ENCODE data around the gene TMEM217. TPM values are rescaled to one million over a fixed set of nuclear protein-coding genes. Genes with fewer than 3 reads are reported as not detected.
"Not testable (repeated sequence)": the region's sequence is repeated elsewhere in the genome, so short reads cannot be mapped to it uniquely, and the experiment has no call there.

Gene TMEM217
- total RNA-seq, 1 donor from 2014 or later = not detected

DNA sequence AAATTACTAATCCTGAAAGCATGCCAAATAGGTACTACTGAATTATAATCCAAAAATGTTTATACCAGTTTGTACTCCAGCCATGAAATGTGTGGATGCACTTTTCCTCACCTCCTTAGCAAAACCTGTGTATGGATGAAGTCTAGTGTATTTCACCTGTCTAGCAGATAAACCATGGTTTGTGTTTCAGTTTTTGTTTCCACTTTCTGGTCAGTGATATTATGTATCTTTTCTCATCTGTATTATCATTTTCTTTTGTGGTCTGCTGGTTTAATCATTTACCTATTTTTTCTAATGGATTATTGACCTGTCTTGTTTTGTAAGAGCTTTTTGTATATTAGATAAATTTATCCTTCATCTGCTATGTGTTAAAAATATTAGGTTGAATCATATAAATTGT lies 41.0 kb upstream of the TMEM217 start:
- TF ChIP-seq, protein P1, sequence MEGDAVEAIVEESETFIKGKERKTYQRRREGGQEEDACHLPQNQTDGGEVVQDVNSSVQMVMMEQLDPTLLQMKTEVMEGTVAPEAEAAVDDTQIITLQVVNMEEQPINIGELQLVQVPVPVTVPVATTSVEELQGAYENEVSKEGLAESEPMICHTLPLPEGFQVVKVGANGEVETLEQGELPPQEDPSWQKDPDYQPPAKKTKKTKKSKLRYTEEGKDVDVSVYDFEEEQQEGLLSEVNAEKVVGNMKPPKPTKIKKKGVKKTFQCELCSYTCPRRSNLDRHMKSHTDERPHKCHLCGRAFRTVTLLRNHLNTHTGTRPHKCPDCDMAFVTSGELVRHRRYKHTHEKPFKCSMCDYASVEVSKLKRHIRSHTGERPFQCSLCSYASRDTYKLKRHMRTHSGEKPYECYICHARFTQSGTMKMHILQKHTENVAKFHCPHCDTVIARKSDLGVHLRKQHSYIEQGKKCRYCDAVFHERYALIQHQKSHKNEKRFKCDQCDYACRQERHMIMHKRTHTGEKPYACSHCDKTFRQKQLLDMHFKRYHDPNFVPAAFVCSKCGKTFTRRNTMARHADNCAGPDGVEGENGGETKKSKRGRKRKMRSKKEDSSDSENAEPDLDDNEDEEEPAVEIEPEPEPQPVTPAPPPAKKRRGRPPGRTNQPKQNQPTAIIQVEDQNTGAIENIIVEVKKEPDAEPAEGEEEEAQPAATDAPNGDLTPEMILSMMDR (IDR thresholded peaks at IDR 0.05; ENCODE audit: partially characterized antibody, unreplicated experiment) = no peak
- H3K4me1 Mint-ChIP-seq (ENCODE audit: low read depth, unreplicated experiment) = no peaks in the 10 kb centered on the region
- H3K4me3 Mint-ChIP-seq (ENCODE audit: unreplicated experiment) = no peak overlapping the region
- H3K27ac Mint-ChIP-seq (ENCODE audit: unreplicated experiment) = no peak overlapping the region
- no peaks in the 10 kb centered on the region for H3K27me3 Mint-ChIP-seq (ENCODE audit: unreplicated experiment)
- H3K9me3 Mint-ChIP-seq (ENCODE audit: unreplicated experiment) = peaks cover 6% of the 10 kb centered on the region
- H3K36me3 Mint-ChIP-seq (ENCODE audit: unreplicated experiment) = peaks cover 13% of the 10 kb centered on the region
- no peak for DNase-seq

DNA sequence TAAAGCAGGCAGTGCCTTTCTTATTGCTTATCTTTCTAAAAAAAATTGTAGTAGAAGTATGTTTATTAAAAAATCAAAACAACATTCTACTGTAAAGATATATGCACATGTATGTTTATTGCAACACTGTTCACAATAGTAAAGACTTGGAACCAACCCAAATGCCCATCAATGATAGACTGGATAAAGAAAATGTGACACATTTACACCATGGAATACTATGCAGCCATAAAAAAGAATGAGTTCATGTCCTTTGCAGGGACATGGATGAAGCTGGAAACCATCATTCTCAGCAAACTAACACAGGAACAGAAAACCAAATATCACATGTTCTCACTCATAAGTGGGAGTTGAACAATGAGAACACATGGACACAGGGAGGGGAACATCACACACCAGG lies 39.7 kb upstream of the TMEM217 start:
- H3K27me3 Mint-ChIP-seq (ENCODE audit: unreplicated experiment); H3K9me3 Mint-ChIP-seq (ENCODE audit: unreplicated experiment); H3K27ac Mint-ChIP-seq (ENCODE audit: unreplicated experiment); H3K4me1 Mint-ChIP-seq (ENCODE audit: low read depth, unreplicated experiment); DNase-seq; H3K4me3 Mint-ChIP-seq (ENCODE audit: unreplicated experiment): not testable (repeated sequence)
- peaks cover 13% of the 10 kb centered on the region for H3K36me3 Mint-ChIP-seq (ENCODE audit: unreplicated experiment)

DNA sequence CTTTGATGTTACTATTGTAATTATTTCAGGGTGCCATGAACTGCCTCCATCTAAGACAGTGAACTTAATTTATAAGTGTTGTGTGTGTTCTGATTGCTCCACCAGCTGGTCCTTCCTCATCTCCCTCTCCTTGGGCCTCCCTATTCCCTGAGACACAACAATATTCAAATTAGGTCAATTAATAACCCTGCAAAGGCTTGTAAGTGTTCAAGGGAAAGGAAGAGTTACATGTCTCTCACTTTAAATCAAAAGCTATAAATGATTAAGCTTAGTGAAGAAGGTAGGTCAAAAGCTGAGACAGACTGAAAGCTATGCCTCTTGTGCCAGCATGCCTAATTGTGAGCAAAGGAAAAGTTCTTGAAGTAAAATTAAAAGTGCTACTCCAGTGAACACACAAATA lies 35.5 kb upstream of the TMEM217 start:
- no peak overlapping the region for H3K27ac Mint-ChIP-seq (ENCODE audit: unreplicated experiment)
- no peak overlapping the region for H3K4me3 Mint-ChIP-seq (ENCODE audit: unreplicated experiment)
- no peaks in the 10 kb centered on the region for H3K27me3 Mint-ChIP-seq (ENCODE audit: unreplicated experiment)
- no peak for DNase-seq
- H3K9me3 Mint-ChIP-seq (ENCODE audit: unreplicated experiment) = peaks cover 6% of the 10 kb centered on the region
- peaks cover 13% of the 10 kb centered on the region for H3K36me3 Mint-ChIP-seq (ENCODE audit: unreplicated experiment)
- peaks cover 2% of the 10 kb centered on the region for H3K4me1 Mint-ChIP-seq (ENCODE audit: low read depth, unreplicated experiment)
- TF ChIP-seq, protein P1 (IDR thresholded peaks at IDR 0.05; ENCODE audit: partially characterized antibody, unreplicated experiment) = no peak

DNA sequence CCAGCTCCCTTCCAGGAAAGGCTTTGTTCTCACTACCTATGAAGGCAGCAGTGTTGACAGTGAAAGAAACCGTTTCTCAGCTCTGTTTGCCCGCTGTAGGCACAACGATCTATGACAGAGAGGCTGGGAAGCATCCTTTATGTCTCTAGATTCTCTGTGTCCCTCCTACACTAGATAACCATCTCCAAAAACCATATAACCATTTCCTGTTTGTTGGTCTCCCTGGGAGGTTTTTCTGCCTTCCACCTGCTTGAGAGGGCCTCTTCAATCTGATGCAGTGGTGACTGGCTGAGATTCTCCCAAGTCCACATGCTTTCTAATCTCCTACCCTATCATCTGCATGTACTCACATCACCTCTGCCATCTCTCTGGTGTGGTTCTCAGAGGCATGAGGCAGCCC lies 32.0 kb upstream of the TMEM217 start:
- H3K4me1 Mint-ChIP-seq (ENCODE audit: low read depth, unreplicated experiment) = peaks cover 2% of the 10 kb centered on the region
- DNase-seq = no peak
- H3K36me3 Mint-ChIP-seq (ENCODE audit: unreplicated experiment) = peaks cover 3% of the 10 kb centered on the region
- TF ChIP-seq, protein P1 (IDR thresholded peaks at IDR 0.05; ENCODE audit: partially characterized antibody, unreplicated experiment) = no peak
- H3K4me3 Mint-ChIP-seq (ENCODE audit: unreplicated experiment) = no peak overlapping the region
- no peaks in the 10 kb centered on the region for H3K27me3 Mint-ChIP-seq (ENCODE audit: unreplicated experiment)
- no peaks in the 10 kb centered on the region for H3K9me3 Mint-ChIP-seq (ENCODE audit: unreplicated experiment)
- H3K27ac Mint-ChIP-seq (ENCODE audit: unreplicated experiment) = no peak overlapping the region

DNA sequence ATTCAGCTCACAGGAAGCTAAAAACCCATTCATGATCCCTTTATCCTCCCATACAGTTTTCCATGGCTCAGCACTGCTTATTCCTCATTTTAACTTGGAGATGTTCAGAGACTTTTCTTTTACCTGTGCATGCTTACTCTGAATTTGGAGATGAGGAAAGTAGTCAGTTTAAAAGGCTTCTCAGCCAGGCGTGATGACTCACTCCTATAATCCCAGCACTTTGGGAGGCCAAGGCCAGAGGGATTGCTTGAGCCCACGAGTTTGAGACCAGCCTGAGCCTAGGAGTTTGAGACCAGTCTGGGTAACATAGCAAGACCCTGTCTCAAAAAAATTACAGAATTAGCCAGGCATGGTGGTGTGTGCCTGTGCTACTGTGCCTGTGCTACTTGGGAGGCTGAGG lies 30.3 kb upstream of the TMEM217 start:
- Mint-ChIP-seq H3K36me3 (ENCODE audit: unreplicated experiment) (no peaks in the 10 kb centered on the region), H3K9me3 (ENCODE audit: unreplicated experiment) (no peaks in the 10 kb centered on the region)

More for the DNA sequence above, 30.3 kb upstream of the TMEM217 start:
- H3K4me3 Mint-ChIP-seq (ENCODE audit: unreplicated experiment) = no peak overlapping the region
- no peaks in the 10 kb centered on the region for H3K27me3 Mint-ChIP-seq (ENCODE audit: unreplicated experiment)
- TF ChIP-seq, protein P1 (IDR thresholded peaks at IDR 0.05; ENCODE audit: partially characterized antibody, unreplicated experiment) = no peak
- H3K27ac Mint-ChIP-seq (ENCODE audit: unreplicated experiment) = no peak overlapping the region
- peaks cover 2% of the 10 kb centered on the region for H3K4me1 Mint-ChIP-seq (ENCODE audit: low read depth, unreplicated experiment)
- no peak for DNase-seq

Data from glutamatergic neuron (in vitro differentiated cells).